Endothelial cell (in vitro differentiated cells): ENCODE results near the gene HERC2. TPM values are rescaled to one million over a fixed set of nuclear protein-coding genes. Genes with fewer than 3 reads are reported as not detected.

Experiments used
- DNase-seq: peaks from one replicate; pipeline ENCODE4 v3.0.0; 2021; ENCODE audit warnings: low spot score
- H3K27ac Mint-ChIP-seq: one replicate; pipeline ENCODE4 v1.8.0; 2021; ENCODE audit warnings: mixed read lengths, inconsistent platforms; ENCODE audit not compliant: unreplicated experiment
- H3K27me3 Mint-ChIP-seq: one replicate; pipeline ENCODE4 v1.8.0; 2021; ENCODE audit warnings: mild to moderate bottlenecking, moderate library complexity, mixed read lengths, inconsistent platforms; ENCODE audit not compliant: unreplicated experiment
- H3K36me3 Mint-ChIP-seq: one replicate; pipeline ENCODE4 v1.8.0; 2021; ENCODE audit warnings: mild to moderate bottlenecking, low read depth, mixed read lengths, inconsistent platforms; ENCODE audit not compliant: unreplicated experiment
- H3K4me1 Mint-ChIP-seq: one replicate; pipeline ENCODE4 v1.8.0; 2021; ENCODE audit warnings: mild to moderate bottlenecking, mixed read lengths, inconsistent platforms; ENCODE audit not compliant: unreplicated experiment
- H3K4me3 Mint-ChIP-seq: one replicate; pipeline ENCODE4 v1.8.0; 2021; ENCODE audit warnings: mild to moderate bottlenecking, mixed read lengths, inconsistent platforms; ENCODE audit not compliant: unreplicated experiment
- H3K9me3 Mint-ChIP-seq: one replicate; pipeline ENCODE4 v1.8.0; 2021; ENCODE audit warnings: mixed read lengths, inconsistent platforms; ENCODE audit not compliant: unreplicated experiment
- CTCF ChIP-seq: fragments of 200-600 bp; sonication (generic); IDR thresholded peaks from one replicate; pipeline ENCODE4 v1.5.0; 2021; ENCODE audit warnings: antibody characterized with exemption; ENCODE audit not compliant: unreplicated experiment
- total RNA-seq: library from RNA; stranded (reverse); fragmentation: NEBNext Ultra II Directional; extraction: Animal tissue kit (Norgen Biotek cat#: 25700); gene quantifications from one replicate; pipeline ENCODE4 v1.2.1, GENCODE V29; 2021; ENCODE audit not compliant: unreplicated experiment

The HERC2 gene
- total RNA-seq, 1 donor from 2014 or later, result 84.6 TPM

- TF ChIP-seq CTCF, result peak; percentile 62
- peak; percentile 65 for DNase-seq
- H3K27ac Mint-ChIP-seq, result peak within 1 kb of the TSS; percentile 39
- H3K36me3 Mint-ChIP-seq, result peaks cover 21% of the 10 kb centered on the region
- peaks cover 18% of the 10 kb centered on the region for H3K4me1 Mint-ChIP-seq
- H3K4me3 Mint-ChIP-seq, result peak within 1 kb of the TSS; percentile 47
- H3K9me3 Mint-ChIP-seq, result no peaks in the 10 kb centered on the region
- peaks cover 49% of the 10 kb centered on the region for H3K27me3 Mint-ChIP-seq
These were observed 223.0 kb downstream of the HERC2 start, which contains the start of gene OCA2 for GRCh38 chr15:28098766-28099554. TSS of gene OCA2 (minus strand) at chr15:28099315. CDS start at chr15:28081874, 17,441 bp downstream.

GRCh38 chr15:28098360-28098765 lies 223.6 kb downstream of the HERC2 start:
- no peak for TF ChIP-seq CTCF
- no peaks in the 10 kb centered on the region for H3K9me3 Mint-ChIP-seq
- H3K27ac Mint-ChIP-seq, result no peak overlapping the region
- peaks cover 18% of the 10 kb centered on the region for H3K4me1 Mint-ChIP-seq
- no peak for DNase-seq
- H3K4me3 Mint-ChIP-seq, result no peak overlapping the region
- H3K27me3 Mint-ChIP-seq, result peaks cover 51% of the 10 kb centered on the region
- peaks cover 21% of the 10 kb centered on the region for H3K36me3 Mint-ChIP-seq

- Mint-ChIP-seq H3K27me3 (peaks cover 50% of the 10 kb centered on the region), H3K36me3 (peaks cover 21% of the 10 kb centered on the region), H3K4me3 (peak overlapping the region; percentile 73), H3K4me1 (peaks cover 18% of the 10 kb centered on the region), H3K9me3 (no peaks in the 10 kb centered on the region), H3K27ac (no peak overlapping the region)
- no peak for TF ChIP-seq CTCF
- DNase-seq, result no peak
These were observed 224.2 kb downstream of the HERC2 start for GRCh38 chr15:28097656-28098359.

GRCh38 chr15:28096670-28097431 lies 225.1 kb downstream of the HERC2 start:
- Mint-ChIP-seq H3K4me1 (peaks cover 18% of the 10 kb centered on the region), H3K27ac (no peak overlapping the region), H3K27me3 (peaks cover 49% of the 10 kb centered on the region), H3K4me3 (no peak overlapping the region), H3K9me3 (no peaks in the 10 kb centered on the region), H3K36me3 (peaks cover 21% of the 10 kb centered on the region)
- no peak for TF ChIP-seq CTCF
- DNase-seq, result no peak
